Adipocyte (in vitro differentiated cells): ENCODE data around the gene UGT1A8.

Experiments used
- DNase-seq: peaks from one replicate; pipeline ENCODE4 v3.0.0-alpha.2; 2015; ENCODE audit warnings: low read depth
- H3K27me3 ChIP-seq: replicated peaks from 2 replicates; pipeline ENCODE4 v1.7.0; 2013; ENCODE audit warnings: mild to moderate bottlenecking, low read length, moderate library complexity; ENCODE audit not compliant: control insufficient read depth, insufficient read depth
- H3K36me3 ChIP-seq: 2 replicates; pipeline ENCODE4 v1.7.0; 2013; ENCODE audit warnings: low read length, mild to moderate bottlenecking, moderate library complexity; ENCODE audit not compliant: control insufficient read depth, insufficient read depth, severe bottlenecking
- H3K4me1 ChIP-seq: 2 replicates; pipeline ENCODE4 v1.7.0; 2013; ENCODE audit warnings: mild to moderate bottlenecking, low read length, moderate library complexity; ENCODE audit not compliant: control insufficient read depth, insufficient read depth
- H3K4me3 ChIP-seq: 2 replicates; pipeline ENCODE4 v1.7.0; 2013; ENCODE audit warnings: mild to moderate bottlenecking, low read length, moderate library complexity
- H3K9ac ChIP-seq: 2 replicates; pipeline ENCODE4 v1.7.0; 2013; ENCODE audit warnings: mild to moderate bottlenecking, low read length, moderate library complexity
- H3K9me3 ChIP-seq: 2 replicates; pipeline ENCODE4 v1.7.0; 2013; ENCODE audit warnings: mild to moderate bottlenecking, low read length, moderate library complexity; ENCODE audit not compliant: control insufficient read depth

UGT1A8 gene

GRCh38 chr2:233816771-233817170 lies 199.3 kb downstream of the UGT1A8 start:
- H3K4me1 ChIP-seq = peaks cover 28% of the 10 kb centered on the region
- H3K9me3 ChIP-seq = no peaks in the 10 kb centered on the region
- peaks cover 4% of the 10 kb centered on the region for H3K27me3 ChIP-seq
- H3K9ac ChIP-seq = peak overlapping the region; percentile 35
- DNase-seq = peak; percentile 37
- no peaks in the 10 kb centered on the region for H3K36me3 ChIP-seq
- no peak overlapping the region for H3K4me3 ChIP-seq

- H3K27me3 ChIP-seq = peaks cover 4% of the 10 kb centered on the region
- peak; percentile 24 for DNase-seq
- H3K4me1 ChIP-seq = peaks cover 28% of the 10 kb centered on the region
- no peaks in the 10 kb centered on the region for H3K36me3 ChIP-seq
- no peaks in the 10 kb centered on the region for H3K9me3 ChIP-seq
- no peak overlapping the region for H3K4me3 ChIP-seq
- H3K9ac ChIP-seq = peak overlapping the region; percentile 34
Measured at GRCh38 chr2:233817361-233817911, 200.0 kb downstream of the UGT1A8 start.

GRCh38 chr2:233817995-233818638 lies 200.7 kb downstream of the UGT1A8 start:
- no peak overlapping the region for H3K4me3 ChIP-seq
- H3K27me3 ChIP-seq = peaks cover 4% of the 10 kb centered on the region
- no peak for DNase-seq
- H3K36me3 ChIP-seq = no peaks in the 10 kb centered on the region
- H3K9me3 ChIP-seq = no peaks in the 10 kb centered on the region
- peak overlapping the region; percentile 34 for H3K9ac ChIP-seq
- H3K4me1 ChIP-seq = peaks cover 28% of the 10 kb centered on the region

DNA sequence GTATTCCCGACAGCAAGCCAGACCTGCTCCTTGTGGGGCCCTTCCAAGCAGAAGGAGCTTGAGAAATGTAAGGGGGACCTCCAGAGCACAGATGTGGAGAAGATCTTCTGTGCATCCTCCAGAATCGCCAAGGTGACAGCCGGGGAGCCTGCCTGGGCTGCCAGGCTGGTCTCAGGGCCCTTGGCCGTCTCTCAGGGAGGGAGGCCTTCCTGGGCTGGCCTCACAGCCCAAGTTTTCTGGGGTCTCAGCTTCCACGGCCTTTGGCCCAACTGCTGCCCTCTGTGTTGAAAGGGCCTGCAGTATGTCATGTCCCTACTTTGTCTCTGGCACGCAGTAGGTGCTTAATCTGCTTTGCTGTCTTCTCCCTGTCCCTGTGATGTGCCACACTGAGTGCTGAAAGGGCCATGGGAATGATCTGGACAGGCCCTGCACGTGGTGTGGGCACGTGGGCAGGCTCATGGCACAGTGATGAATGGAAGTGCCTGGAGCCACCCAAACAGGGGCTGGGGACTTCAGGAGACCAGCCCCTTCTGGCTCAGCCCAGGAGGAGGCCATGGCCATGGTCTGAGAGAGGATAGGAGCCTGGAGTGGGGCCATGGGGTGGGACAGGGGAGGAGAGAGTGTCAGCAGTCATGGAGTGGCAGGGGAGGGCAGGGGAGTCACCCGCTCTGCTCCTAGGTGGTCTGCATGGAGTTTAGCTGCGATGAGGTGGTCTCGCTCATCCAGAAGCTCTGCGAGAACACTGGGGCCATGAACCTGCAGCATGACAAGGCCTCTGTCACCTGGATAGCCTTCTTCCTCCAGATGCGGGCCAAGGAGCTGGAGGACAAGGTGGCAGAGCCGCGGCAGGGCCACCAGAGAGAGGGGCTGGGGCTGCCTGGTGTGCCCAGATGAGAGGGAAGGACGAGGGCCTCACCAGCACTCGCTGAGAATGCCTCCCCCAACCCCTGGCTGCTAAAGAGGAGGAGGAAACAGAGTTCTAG lies 201.5 kb downstream of the UGT1A8 start:
- Histone ChIP-seq H3K27me3 (peaks cover 4% of the 10 kb centered on the region), H3K4me1 (peaks cover 28% of the 10 kb centered on the region), H3K9ac (no peak overlapping the region), H3K36me3 (no peaks in the 10 kb centered on the region), H3K9me3 (no peaks in the 10 kb centered on the region), H3K4me3 (no peak overlapping the region)
- DNase-seq = no peak

DNA sequence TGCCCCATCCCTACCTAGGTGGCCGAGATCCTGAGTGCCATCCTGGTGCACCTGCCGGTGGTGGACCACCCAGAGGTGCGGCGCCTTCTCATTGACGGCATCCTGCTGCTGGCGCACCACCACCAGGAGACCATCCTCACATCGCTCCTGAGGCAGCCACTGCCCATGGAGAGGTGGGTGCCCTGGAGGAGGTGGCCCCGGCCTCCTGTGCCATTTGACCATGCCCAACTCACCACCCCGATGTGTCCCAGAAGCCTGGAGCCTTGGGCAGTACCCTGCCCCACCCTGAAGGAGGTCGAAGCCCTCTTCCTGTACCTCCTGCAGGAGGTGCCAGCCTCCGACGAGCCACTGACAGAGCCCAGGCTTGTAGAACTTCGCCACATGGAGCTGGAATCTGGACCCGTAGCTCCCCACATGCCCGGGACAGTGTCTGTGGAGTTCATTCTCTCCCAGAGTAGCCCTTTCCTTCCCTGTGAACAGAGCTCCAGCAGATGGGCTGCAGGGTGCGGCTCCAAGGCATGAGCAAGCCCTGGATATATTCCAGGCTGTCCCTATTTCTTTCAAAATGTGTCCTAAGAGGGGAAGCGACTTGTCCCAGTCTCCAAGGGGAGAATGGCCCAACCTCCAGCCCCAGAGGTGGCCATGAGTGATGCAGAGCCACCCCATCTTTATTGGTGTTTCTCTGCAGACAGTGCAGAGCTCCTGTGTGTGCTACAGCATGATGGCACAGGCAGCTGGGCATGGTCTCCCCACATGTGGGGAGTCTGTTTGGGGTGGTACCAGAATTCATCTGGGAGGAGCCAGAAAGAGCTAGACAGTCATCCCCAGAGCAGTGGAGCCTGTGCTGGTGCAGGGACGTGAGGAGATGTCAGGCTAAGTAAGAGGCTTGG lies 202.7 kb downstream of the UGT1A8 start:
- Histone ChIP-seq H3K9ac (no peak overlapping the region), H3K36me3 (no peaks in the 10 kb centered on the region), H3K27me3 (peaks cover 4% of the 10 kb centered on the region), H3K9me3 (no peaks in the 10 kb centered on the region), H3K4me1 (peaks cover 28% of the 10 kb centered on the region), H3K4me3 (no peak overlapping the region)
- peak; percentile 11 for DNase-seq

- H3K4me3 ChIP-seq = no peak overlapping the region
- no peak overlapping the region for H3K9ac ChIP-seq
- DNase-seq = no peak
- H3K36me3 ChIP-seq = no peaks in the 10 kb centered on the region
- peaks cover 28% of the 10 kb centered on the region for H3K4me1 ChIP-seq
- no peaks in the 10 kb centered on the region for H3K9me3 ChIP-seq
- peaks cover 4% of the 10 kb centered on the region for H3K27me3 ChIP-seq
Measured at GRCh38 chr2:233820774-233821105, 203.3 kb downstream of the UGT1A8 start.

- no peak for DNase-seq
- Histone ChIP-seq H3K4me3 (no peak overlapping the region), H3K9ac (no peak overlapping the region), H3K27me3 (peaks cover 4% of the 10 kb centered on the region), H3K36me3 (no peaks in the 10 kb centered on the region), H3K4me1 (peaks cover 25% of the 10 kb centered on the region), H3K9me3 (peaks cover under 1% of the 10 kb centered on the region)
Measured at GRCh38 chr2:233821196-233821595, 203.8 kb downstream of the UGT1A8 start.

DNA sequence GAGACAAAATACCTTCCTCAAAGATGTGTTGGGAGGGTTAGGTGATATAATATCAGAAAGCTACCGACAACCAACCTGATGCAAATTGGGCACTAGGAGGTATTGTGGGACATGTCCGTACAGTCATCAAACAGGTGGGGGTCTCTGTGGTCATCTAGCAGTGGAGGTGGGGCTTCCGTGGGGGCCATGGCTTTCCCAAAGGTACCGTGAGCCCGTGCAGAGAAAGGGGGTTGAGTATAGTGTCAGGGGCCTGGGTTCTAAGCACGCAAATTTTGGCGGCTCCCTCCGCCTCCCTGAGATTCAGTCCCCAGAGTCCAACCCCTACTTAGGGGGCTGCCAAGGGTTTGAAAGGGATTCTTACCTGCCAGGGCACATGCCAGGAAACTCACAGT lies 204.3 kb downstream of the UGT1A8 start:
- H3K9me3 ChIP-seq = peaks cover 6% of the 10 kb centered on the region
- no peaks in the 10 kb centered on the region for H3K36me3 ChIP-seq
- H3K9ac ChIP-seq = no peak overlapping the region
- H3K27me3 ChIP-seq = peaks cover 4% of the 10 kb centered on the region
- DNase-seq = no peak
- peaks cover 20% of the 10 kb centered on the region for H3K4me1 ChIP-seq
- no peak overlapping the region for H3K4me3 ChIP-seq

GRCh38 chr2:233822101-233822771 lies 204.8 kb downstream of the UGT1A8 start:
- H3K9ac ChIP-seq = no peak overlapping the region
- H3K27me3 ChIP-seq = peaks cover 4% of the 10 kb centered on the region
- DNase-seq = no peak
- H3K4me3 ChIP-seq = no peak overlapping the region
- H3K9me3 ChIP-seq = peaks cover 8% of the 10 kb centered on the region
- H3K36me3 ChIP-seq = no peaks in the 10 kb centered on the region
- H3K4me1 ChIP-seq = peaks cover 15% of the 10 kb centered on the region
